Mesenchymal stem cell (in vitro differentiated cells and primary cell): ENCODE results near the gene PITX3.
"Not testable (repeated sequence)": the region's sequence is repeated elsewhere in the genome, so short reads cannot be mapped to it uniquely, and the experiment has no call there.

Source experiments
- DNase-seq: peaks from one replicate; pipeline ENCODE4 v3.0.0-alpha.2; 2013
- H2AFZ ChIP-seq: one replicate; pipeline ENCODE4 v1.6.1; 2013; ENCODE audit warnings: low read depth, mild to moderate bottlenecking, control low read depth, inconsistent platforms, low read length, moderate library complexity
- H2AK5ac ChIP-seq: 2 replicates; pipeline ENCODE4 v1.6.1; 2013; ENCODE audit warnings: low read length, moderate library complexity, mild to moderate bottlenecking, inconsistent platforms; ENCODE audit not compliant: severe bottlenecking
- H2BK120ac ChIP-seq: one replicate; pipeline ENCODE4 v1.6.1; 2013; ENCODE audit warnings: low read depth, mild to moderate bottlenecking, inconsistent platforms, low read length, moderate library complexity
- H2BK12ac ChIP-seq, 2 experiments: one replicate each; pipeline ENCODE4 v1.6.1; 2013; ENCODE audit warnings: inconsistent platforms in 2 of 2, low read length in 2 of 2, mild to moderate bottlenecking in 2 of 2, moderate library complexity in 2 of 2, control low read depth in 1 of 2
- H2BK15ac ChIP-seq: one replicate; pipeline ENCODE4 v1.6.1; 2013; ENCODE audit warnings: mild to moderate bottlenecking, low read depth, inconsistent platforms; ENCODE audit not compliant: poor library complexity, severe bottlenecking
- H2BK5ac ChIP-seq: 2 replicates; pipeline ENCODE4 v1.6.1; 2013; ENCODE audit warnings: low read depth, mild to moderate bottlenecking, low read length, control low read depth, inconsistent platforms; ENCODE audit not compliant: poor library complexity, severe bottlenecking
- H3K14ac ChIP-seq, 2 experiments: one replicate each; pipeline ENCODE4 v1.6.1; 2013; ENCODE audit warnings: inconsistent platforms in 2 of 2, low read length in 2 of 2, control low read depth in 1 of 2, mild to moderate bottlenecking in 1 of 2, moderate library complexity in 1 of 2
- H3K18ac ChIP-seq, 2 experiments: one replicate each; pipeline ENCODE4 v1.6.1; 2013; ENCODE audit warnings: inconsistent platforms in 2 of 2, low read length in 2 of 2, control low read depth in 1 of 2, low read depth in 1 of 2, mild to moderate bottlenecking in 1 of 2
- H3K23ac ChIP-seq, 2 experiments: one replicate each; pipeline ENCODE4 v1.6.1; 2013; ENCODE audit warnings: inconsistent platforms in 2 of 2, low read length in 2 of 2, mild to moderate bottlenecking in 2 of 2, moderate library complexity in 2 of 2, control low read depth in 1 of 2
- H3K27ac ChIP-seq: 2 replicates; pipeline ENCODE4 v1.5.1; 2013; ENCODE audit warnings: mild to moderate bottlenecking, moderate library complexity, low read length, control low read depth, inconsistent platforms; ENCODE audit not compliant: poor library complexity, severe bottlenecking
- H3K27me3 ChIP-seq, 2 experiments: 2 replicates each; pipeline versions ENCODE4 v1.6.1 to v1.7.0; 2013; ENCODE audit warnings: low read length in 2 of 2, mild to moderate bottlenecking in 2 of 2, moderate library complexity in 2 of 2, control low read depth in 1 of 2, inconsistent platforms in 1 of 2; ENCODE audit not compliant: control insufficient read depth in 1 of 2, insufficient read depth in 1 of 2
- H3K36me3 ChIP-seq, 2 experiments: 2 replicates each; pipeline versions ENCODE4 v1.6.1 to v1.7.0; 2013; ENCODE audit warnings: low read length in 2 of 2, control low read depth in 1 of 2, inconsistent platforms in 1 of 2, low read depth in 1 of 2, mild to moderate bottlenecking in 1 of 2; ENCODE audit not compliant: insufficient read depth in 2 of 2, control insufficient read depth in 1 of 2
- H3K4ac ChIP-seq, 2 experiments: one replicate each; pipeline ENCODE4 v1.6.1; 2013; ENCODE audit warnings: inconsistent platforms in 2 of 2, low read length in 2 of 2, mild to moderate bottlenecking in 2 of 2, moderate library complexity in 2 of 2, control low read depth in 1 of 2, low read depth in 1 of 2
- H3K4me1 ChIP-seq: 2 replicates; pipeline ENCODE4 v1.6.1; 2013; ENCODE audit warnings: low read depth, low read length, control low read depth; ENCODE audit not compliant: control insufficient read depth, insufficient read depth
- H3K4me2 ChIP-seq: 2 replicates; pipeline ENCODE4 v1.6.1; 2013; ENCODE audit warnings: low read length, mild to moderate bottlenecking, inconsistent platforms; ENCODE audit not compliant: poor library complexity, severe bottlenecking
- H3K4me3 ChIP-seq, 2 experiments: 2 replicates each; pipeline versions ENCODE4 v1.5.1 to v1.7.0; 2013; ENCODE audit warnings: low read length in 2 of 2, mild to moderate bottlenecking in 2 of 2, control low read depth in 1 of 2, low read depth in 1 of 2; ENCODE audit not compliant: insufficient read depth in 1 of 2
- H3K79me1 ChIP-seq: replicated peaks from 2 replicates; pipeline ENCODE4 v1.6.1; 2013; ENCODE audit warnings: mild to moderate bottlenecking, control low read depth, low read length, inconsistent platforms; ENCODE audit not compliant: poor library complexity, severe bottlenecking
- H3K9ac ChIP-seq: 2 replicates; pipeline ENCODE4 v1.7.0; 2013; ENCODE audit warnings: mild to moderate bottlenecking, low read length, moderate library complexity
- H3K9me3 ChIP-seq: 2 replicates; pipeline ENCODE4 v1.7.0; 2013; ENCODE audit warnings: mild to moderate bottlenecking, low read length; ENCODE audit not compliant: control insufficient read depth
- H4K8ac ChIP-seq: one replicate; pipeline ENCODE4 v1.6.1; 2013; ENCODE audit warnings: inconsistent platforms, mild to moderate bottlenecking, low read length, moderate library complexity
- H4K91ac ChIP-seq: one replicate; pipeline ENCODE4 v1.6.1; 2013; ENCODE audit warnings: mild to moderate bottlenecking, low read length, inconsistent platforms
- WGBS: methylation state at CpG from one replicate; pipeline ENCODE4 v1.1.7; 2013; ENCODE audit warnings: mixed read lengths; 5-methylcytosine and 5-hydroxymethylcytosine counted together

Gene PITX3

GRCh38 chr10:102195296-102195870 lies 45.9 kb downstream of the PITX3 start:
- H3K9ac ChIP-seq: no peak overlapping the region
- no peak overlapping the region for H3K27ac ChIP-seq
- H2AFZ ChIP-seq: no peak overlapping the region
- no peak overlapping the region for H2AK5ac ChIP-seq
- H3K27me3 ChIP-seq: peaks cover 6 to 11% of the 10 kb centered on the region in 2 experiments
- no peak overlapping the region for H2BK120ac ChIP-seq
- H3K79me1 ChIP-seq: no peaks in the 10 kb centered on the region
- no peak overlapping the region for H2BK12ac ChIP-seq
- peaks cover 16% of the 10 kb centered on the region for H3K9me3 ChIP-seq
- WGBS: 74% methylated on average over 6 of the region's 6 CpGs
- H3K23ac ChIP-seq: no peak overlapping the region
- no peak overlapping the region for H4K8ac ChIP-seq
- no peak overlapping the region for H3K4ac ChIP-seq
- DNase-seq: no peak
- no peaks in the 10 kb centered on the region for H3K36me3 ChIP-seq
- no peak overlapping the region for H3K4me3 ChIP-seq
- H2BK5ac ChIP-seq: no peak overlapping the region
- no peaks in the 10 kb centered on the region for H3K4me1 ChIP-seq
- H2BK15ac ChIP-seq: no peak overlapping the region
- H3K18ac ChIP-seq: no peak overlapping the region
- no peak overlapping the region for H4K91ac ChIP-seq
- no peak overlapping the region for H3K14ac ChIP-seq
- no peak overlapping the region for H3K4me2 ChIP-seq

GRCh38 chr10:102191956-102192355 lies 49.4 kb downstream of the PITX3 start:
- Histone ChIP-seq H3K27me3 (peaks cover 0 to 5% of the 10 kb centered on the region in 2 experiments), H2AFZ (no peak overlapping the region), H3K4me3 (no peak overlapping the region), H3K79me1 (no peaks in the 10 kb centered on the region), H3K9me3 (peaks cover 16% of the 10 kb centered on the region), H4K8ac (no peak overlapping the region), H3K27ac (no peak overlapping the region), H3K4me2 (no peak overlapping the region), H3K14ac (no peak overlapping the region), H4K91ac (no peak overlapping the region), H2BK120ac (no peak overlapping the region), H2BK15ac (no peak overlapping the region), H3K18ac (no peak overlapping the region), H3K23ac (no peak overlapping the region), H2AK5ac (no peak overlapping the region), H2BK12ac (no peak overlapping the region), H3K9ac (no peak overlapping the region), H3K4ac (no peak overlapping the region), H3K36me3 (no peaks in the 10 kb centered on the region), H2BK5ac (no peak overlapping the region), H3K4me1 (no peaks in the 10 kb centered on the region)
- 71% methylated on average over 7 of the region's 7 CpGs for WGBS
- no peak for DNase-seq

GRCh38 chr10:102188941-102189898 lies 52.1 kb downstream of the PITX3 start:
- H2BK120ac ChIP-seq, H3K27ac ChIP-seq, H3K27me3 ChIP-seq, H4K8ac ChIP-seq, H3K4me1 ChIP-seq, H2BK12ac ChIP-seq, H3K14ac ChIP-seq, H3K36me3 ChIP-seq, H3K4me2 ChIP-seq, H2BK15ac ChIP-seq, H2AFZ ChIP-seq, H3K4ac ChIP-seq, H2AK5ac ChIP-seq, H3K23ac ChIP-seq, H4K91ac ChIP-seq, H2BK5ac ChIP-seq, H3K18ac ChIP-seq, H3K79me1 ChIP-seq: not testable (repeated sequence)
- H3K9ac ChIP-seq: peak overlapping the region; percentile 59
- H3K9me3 ChIP-seq: peaks cover 20% of the 10 kb centered on the region
- H3K4me3 ChIP-seq: peak overlapping the region in 1 of 2 experiments; percentile 38
- 76% methylated on average over 6 of the region's 7 CpGs for WGBS
- DNase-seq: peak; percentile 29

GRCh38 chr10:102188298-102188940 lies 52.9 kb downstream of the PITX3 start:
- no peaks in the 10 kb centered on the region for H3K79me1 ChIP-seq
- H2AK5ac ChIP-seq: no peak overlapping the region
- H3K27ac ChIP-seq: no peak overlapping the region
- no peaks in the 10 kb centered on the region for H3K4me1 ChIP-seq
- H3K4me3 ChIP-seq: no peak overlapping the region
- DNase-seq: no peak
- no peak overlapping the region for H2BK120ac ChIP-seq
- no peak overlapping the region for H2BK12ac ChIP-seq
- no peak overlapping the region for H3K4me2 ChIP-seq
- 57% methylated on average over 3 of the region's 3 CpGs for WGBS
- no peak overlapping the region for H2BK5ac ChIP-seq
- H2AFZ ChIP-seq: no peak overlapping the region
- H3K4ac ChIP-seq: no peak overlapping the region
- H2BK15ac ChIP-seq: no peak overlapping the region
- no peak overlapping the region for H3K9ac ChIP-seq
- H4K8ac ChIP-seq: no peak overlapping the region
- H3K36me3 ChIP-seq: no peaks in the 10 kb centered on the region
- no peak overlapping the region for H3K23ac ChIP-seq
- H3K18ac ChIP-seq: no peak overlapping the region
- H4K91ac ChIP-seq: no peak overlapping the region
- peaks cover 20% of the 10 kb centered on the region for H3K9me3 ChIP-seq
- no peak overlapping the region for H3K14ac ChIP-seq
- H3K27me3 ChIP-seq: no peaks in the 10 kb centered on the region
